HG02852 (cell line): ENCODE measurements around the gene JAKMIP1.

ENCODE experiments used
- ATAC-seq: cut with Tn5 transposase; IDR thresholded peaks from one replicate; pipeline ENCODE4 v1.9.1; 2021; ENCODE audit warnings: mild to moderate bottlenecking, moderate library complexity; ENCODE audit not compliant: unreplicated experiment

The JAKMIP1 gene

DNA sequence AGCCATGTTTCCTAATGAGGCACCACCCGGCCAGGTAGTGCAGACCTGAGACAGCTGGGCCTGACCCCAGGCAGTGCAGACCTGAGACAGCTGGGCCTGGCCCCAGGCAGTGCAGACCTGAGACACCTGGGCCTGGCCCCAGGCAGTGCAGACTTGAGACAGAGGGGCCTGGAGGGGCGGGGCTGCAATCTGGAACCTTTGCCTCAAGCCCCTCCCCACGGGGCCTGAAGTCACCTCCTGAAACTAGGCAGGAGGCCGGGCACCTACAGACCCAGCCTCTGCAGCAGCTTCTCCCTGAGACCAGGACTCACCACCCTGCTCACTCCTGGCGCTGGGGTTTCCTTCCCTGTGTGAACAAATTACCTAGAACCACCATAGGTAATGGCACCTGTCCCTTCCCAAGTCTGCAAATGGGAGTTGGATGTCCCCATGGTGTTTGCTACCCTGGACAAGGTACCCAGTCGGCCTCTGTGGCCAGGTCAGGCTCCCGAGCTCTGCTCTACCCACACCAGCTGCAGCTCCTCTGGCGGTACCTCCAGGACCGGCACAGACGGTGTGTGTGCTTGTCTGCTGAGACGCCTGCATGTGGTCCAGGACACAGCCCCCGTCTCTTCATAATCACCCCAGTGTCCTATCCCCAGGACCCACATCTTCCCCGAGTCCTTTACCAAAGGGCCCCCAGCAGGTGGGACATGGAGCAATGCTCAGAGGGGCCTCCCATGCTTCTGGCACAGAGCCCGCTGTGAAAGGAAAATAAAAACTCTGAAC lies 129.0 kb downstream of the JAKMIP1 start:
- no peak for ATAC-seq

DNA sequence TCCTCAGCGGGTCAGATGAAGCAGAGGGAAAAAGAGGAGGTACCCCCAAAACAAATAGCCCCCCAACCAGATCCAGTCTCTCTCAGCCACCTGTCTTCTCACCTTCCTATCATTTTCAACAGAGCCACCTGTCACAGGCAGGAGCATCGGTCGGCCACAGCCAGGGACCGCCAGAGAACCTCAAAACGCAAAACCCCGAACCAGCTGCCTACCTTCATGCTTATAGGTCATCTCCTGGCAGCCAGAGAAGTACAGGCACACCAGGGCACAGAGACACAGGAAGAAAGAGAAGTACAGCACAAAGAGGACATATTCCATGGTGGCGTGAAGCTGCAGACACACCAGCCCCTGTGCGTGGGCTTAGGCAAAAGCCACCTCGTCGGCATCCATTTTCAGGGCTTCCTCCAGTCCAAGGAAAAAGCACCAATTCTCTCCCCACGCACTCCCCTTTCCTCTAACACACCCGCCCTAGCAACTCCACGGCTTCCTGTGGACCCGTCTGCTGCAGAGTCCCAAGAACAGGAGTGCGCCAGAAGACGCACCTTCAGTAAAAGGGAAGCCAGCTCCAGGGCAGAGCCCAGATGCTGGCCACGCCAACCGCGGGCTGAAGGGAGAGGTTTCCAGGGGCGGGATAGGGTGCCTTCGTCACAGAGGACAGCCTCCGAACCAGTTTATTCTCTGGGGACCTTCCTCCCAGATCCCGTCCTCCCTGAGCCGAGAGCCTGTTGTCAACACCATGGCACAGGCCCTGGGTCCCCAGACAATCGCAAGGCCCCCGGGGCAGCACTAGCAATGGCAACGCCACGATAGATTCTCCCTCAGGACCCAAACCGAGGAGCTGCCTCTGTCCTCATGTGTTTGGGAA lies 130.3 kb downstream of the JAKMIP1 start:
- ATAC-seq: no peak

DNA sequence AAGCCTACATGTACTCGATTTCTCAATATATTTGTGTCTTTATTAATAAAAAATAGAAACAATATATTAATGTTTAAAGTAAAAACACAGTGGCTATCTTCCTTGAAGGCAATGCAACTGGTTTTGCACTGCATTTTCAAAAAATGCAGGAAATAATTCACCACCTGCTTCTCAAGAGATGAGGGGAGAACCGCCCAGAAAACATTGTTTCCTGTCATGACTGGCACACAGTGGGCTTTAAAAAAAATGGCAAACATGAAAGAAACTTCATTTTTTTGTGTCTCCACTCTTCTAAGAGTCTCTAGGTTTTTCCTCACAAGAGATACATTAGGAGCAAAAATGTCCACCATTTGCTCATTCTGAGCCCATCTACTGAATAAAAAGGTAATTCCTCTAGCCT lies 131.4 kb downstream of the JAKMIP1 start:
- no peak for ATAC-seq

GRCh38 chr4:6065934-6066590 lies 134.3 kb downstream of the JAKMIP1 start:
- ATAC-seq: no peak

- ATAC-seq: no peak
Measured at GRCh38 chr4:6065166-6065565, 135.2 kb downstream of the JAKMIP1 start.

DNA sequence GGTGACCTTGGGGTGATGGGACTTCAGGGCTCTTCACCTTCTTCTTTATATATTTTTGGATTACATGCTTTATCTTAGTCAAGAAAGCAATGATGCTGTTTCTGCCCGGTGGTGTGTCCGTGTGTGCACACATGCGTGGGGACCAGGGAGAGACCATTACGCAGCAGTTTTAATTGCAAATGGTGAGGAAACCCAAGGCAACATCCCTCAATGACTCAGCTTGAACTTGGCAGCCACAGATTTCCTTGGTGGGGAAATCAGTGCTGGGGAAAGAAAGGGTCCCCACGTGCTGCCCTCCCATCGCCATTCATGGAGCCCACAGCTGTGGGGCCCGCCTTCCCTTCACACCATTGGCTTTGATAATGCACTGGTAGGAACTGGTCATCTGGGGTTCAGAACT lies 136.0 kb downstream of the JAKMIP1 start:
- no peak for ATAC-seq

GRCh38 chr4:6063684-6064083 lies 136.7 kb downstream of the JAKMIP1 start:
- no peak for ATAC-seq

DNA sequence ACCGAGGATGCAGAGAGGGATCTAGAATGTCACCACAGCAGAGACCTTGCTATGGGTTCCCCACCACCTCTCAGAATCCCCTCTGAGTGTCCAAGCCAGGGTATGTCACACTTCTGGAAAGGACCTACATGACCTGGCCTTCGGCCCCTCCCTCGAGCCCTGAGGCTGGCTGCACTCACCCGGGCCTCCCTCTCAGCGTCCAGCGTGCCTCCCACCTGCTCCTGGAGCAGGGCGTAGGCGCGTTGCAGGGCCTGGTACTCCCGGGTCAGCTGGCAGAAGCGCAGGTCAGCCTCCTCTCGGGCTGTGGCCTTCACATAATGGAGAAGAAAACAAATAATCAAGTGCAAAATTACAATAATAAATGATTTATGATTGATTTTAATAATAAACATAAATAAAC lies 138.2 kb downstream of the JAKMIP1 start:
- no peak for ATAC-seq

- ATAC-seq: no peak
Measured at GRCh38 chr4:6059375-6059805, 141.0 kb downstream of the JAKMIP1 start.

- no peak for ATAC-seq
Measured at GRCh38 chr4:6058531-6059374, 141.6 kb downstream of the JAKMIP1 start.

- no peak for ATAC-seq
Measured at GRCh38 chr4:6056976-6057766, 143.2 kb downstream of the JAKMIP1 start.

- ATAC-seq: no peak
Measured at GRCh38 chr4:6055436-6055835, 144.9 kb downstream of the JAKMIP1 start.

GRCh38 chr4:6055030-6055429 lies 145.3 kb downstream of the JAKMIP1 start:
- ATAC-seq: no peak

DNA sequence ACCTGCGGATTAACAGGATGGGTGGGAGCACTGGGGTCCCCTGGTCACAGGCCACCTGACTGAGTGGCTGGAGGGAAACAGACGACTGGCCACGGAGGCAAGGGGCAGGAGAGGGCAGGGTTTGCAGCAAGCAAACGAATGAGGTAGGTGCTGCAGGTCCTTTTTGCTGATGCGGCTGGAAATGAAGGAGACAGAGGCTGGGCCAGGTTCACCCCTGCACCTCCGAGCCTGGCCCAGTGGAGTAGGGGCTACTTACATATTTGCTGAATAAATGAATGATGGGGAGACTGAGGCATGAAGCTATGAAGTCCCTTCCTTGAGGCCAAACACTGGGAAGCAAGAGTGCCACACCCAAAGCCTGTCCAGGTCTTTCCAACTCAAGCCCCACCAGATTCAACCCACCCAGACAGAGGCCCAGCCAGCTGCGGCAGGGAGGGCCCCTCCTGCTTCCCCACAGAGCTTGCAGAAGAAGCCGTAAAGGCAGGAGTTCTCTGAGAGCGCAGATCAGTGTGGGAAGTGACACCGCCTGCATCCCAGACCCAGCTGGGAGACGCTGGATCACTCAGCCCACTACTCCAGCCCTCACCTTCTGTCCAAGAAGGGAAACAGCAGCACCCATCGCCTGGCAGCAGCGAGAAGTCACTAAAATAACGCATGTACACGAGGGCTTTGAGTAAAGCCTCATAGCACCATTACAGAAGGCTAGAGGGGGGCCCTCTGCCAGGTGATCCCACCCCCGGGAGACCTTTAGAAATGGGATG lies 146.0 kb downstream of the JAKMIP1 start:
- ATAC-seq: no peak

DNA sequence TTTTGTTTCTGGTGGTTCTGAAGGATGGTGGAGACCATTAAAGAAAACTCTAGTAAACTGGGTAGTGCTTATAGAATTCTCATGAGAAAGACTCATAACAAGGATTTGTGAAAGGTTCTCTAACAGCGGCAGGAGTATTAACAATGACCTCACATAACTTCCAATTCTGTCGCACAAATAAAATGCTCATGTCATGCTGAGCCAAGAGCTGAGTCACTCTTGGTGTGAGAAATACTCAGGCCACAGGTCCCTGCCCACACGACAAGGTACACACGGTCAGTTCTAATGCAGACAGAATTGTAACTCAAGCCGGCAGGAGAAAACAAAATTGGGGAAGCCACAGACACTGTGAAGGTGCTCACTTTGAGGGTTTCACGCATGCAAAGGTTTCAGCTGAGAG lies 147.7 kb downstream of the JAKMIP1 start:
- ATAC-seq: no peak

DNA sequence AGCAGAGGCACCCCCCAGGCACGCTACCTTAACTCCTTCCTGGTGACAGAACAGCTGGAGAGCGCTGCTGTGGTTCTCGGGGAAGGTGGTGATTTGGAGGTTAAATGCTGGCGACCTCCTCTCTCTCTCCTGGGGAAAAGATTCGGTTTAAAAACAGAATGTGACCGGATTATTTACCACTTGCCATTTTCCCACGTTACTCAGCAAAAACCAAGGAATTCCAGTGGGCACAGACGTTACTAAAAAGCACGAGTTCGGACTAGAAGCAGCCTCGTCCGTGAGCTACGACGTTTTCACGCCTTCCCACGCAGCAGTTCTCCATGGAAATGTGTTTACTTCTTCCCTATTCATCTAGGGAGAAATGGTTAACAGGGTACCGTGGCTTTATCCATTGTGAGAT lies 149.8 kb downstream of the JAKMIP1 start:
- ATAC-seq: no peak

DNA sequence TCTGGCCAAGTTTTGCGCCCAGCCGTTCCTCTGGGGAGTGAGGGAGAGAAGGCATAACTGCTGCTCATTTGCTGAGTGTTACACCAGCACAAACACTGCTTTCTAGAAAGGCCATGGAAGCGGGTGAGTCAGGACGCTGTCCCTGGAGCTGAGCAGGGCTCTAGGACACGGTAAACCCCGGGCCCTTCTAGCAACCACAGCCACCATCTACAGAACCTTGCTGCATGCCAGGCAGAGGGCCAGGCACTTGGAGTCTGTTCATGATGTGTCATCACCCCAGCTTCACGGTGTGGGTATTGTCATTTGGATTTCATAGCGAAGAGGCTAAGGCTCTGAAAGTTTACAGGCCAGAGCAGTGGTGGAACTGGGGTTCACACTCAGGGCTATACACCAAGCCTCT lies 150.4 kb downstream of the JAKMIP1 start:
- ATAC-seq: no peak

DNA sequence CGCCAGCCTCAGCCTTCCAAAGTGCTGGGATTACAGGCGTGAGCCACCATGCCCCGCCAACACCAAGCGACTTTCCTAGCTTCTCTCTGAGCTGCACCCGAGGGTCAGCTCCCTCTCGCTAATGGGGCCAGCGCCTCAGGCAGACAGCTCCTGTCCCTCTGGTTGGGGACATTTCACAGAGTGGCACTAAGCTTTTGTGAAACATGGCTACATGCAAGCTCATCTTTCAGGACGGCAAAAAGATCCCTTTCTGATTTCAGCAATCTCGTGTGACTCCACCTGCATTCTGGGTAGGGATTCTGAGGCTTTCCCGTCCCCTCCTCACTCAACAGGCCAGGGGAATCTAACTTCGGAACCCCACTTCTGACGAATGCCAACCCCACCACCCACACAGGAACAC lies 151.1 kb downstream of the JAKMIP1 start:
- ATAC-seq: no peak

GRCh38 chr4:6048537-6048936 lies 151.8 kb downstream of the JAKMIP1 start:
- ATAC-seq: no peak
